Islet of Langerhans (tissue), 1 donor: ENCODE results near the gene ANKH.

Experiments used
- FAIRE-seq: peaks from one replicate; lab custom pipeline; 2011; peaks lifted over from hg19 to GRCh38; lab: Jason Lieb, UNC

The ANKH gene

GRCh38 chr5:14787801-14788579, 83.6 kb downstream of the ANKH start:
- FAIRE-seq: no peak

GRCh38 chr5:14783691-14784090, 87.9 kb downstream of the ANKH start:
- no peak for FAIRE-seq

GRCh38 chr5:14782591-14782990, 89.0 kb downstream of the ANKH start:
- FAIRE-seq: no peak

- FAIRE-seq: no peak
Observed at GRCh38 chr5:14781106-14781505, 90.5 kb downstream of the ANKH start.

- FAIRE-seq: no peak
Observed at GRCh38 chr5:14779975-14780374, 91.6 kb downstream of the ANKH start.

GRCh38 chr5:14778792-14779070, 92.8 kb downstream of the ANKH start:
- FAIRE-seq: no peak

GRCh38 chr5:14777932-14778791, 93.4 kb downstream of the ANKH start:
- no peak for FAIRE-seq

GRCh38 chr5:14777187-14777586, 94.4 kb downstream of the ANKH start:
- no peak for FAIRE-seq

GRCh38 chr5:14776602-14777001, 95.0 kb downstream of the ANKH start:
- FAIRE-seq: no peak

GRCh38 chr5:14775857-14776256, 95.7 kb downstream of the ANKH start:
- no peak for FAIRE-seq

- no peak for FAIRE-seq
Observed at GRCh38 chr5:14773588-14773987, 98.0 kb downstream of the ANKH start.

- FAIRE-seq: no peak
Observed at GRCh38 chr5:14771972-14772371, 99.6 kb downstream of the ANKH start.

GRCh38 chr5:14771189-14771588, 100.4 kb downstream of the ANKH start:
- no peak for FAIRE-seq

GRCh38 chr5:14768508-14769365, 102.8 kb downstream of the ANKH start:
- FAIRE-seq: peak; percentile 43

GRCh38 chr5:14767735-14768507, 103.7 kb downstream of the ANKH start:
- peak; percentile 75 for FAIRE-seq

GRCh38 chr5:14767053-14767452, 104.5 kb downstream of the ANKH start:
- no peak for FAIRE-seq

GRCh38 chr5:14766584-14766983, 105.0 kb downstream of the ANKH start:
- FAIRE-seq: no peak

- FAIRE-seq: no peak
Observed at GRCh38 chr5:14765587-14765986, 106.0 kb downstream of the ANKH start.

- no peak for FAIRE-seq
Observed at GRCh38 chr5:14762549-14763216, 108.9 kb downstream of the ANKH start.

GRCh38 chr5:14760548-14761002, 111.0 kb downstream of the ANKH start:
- FAIRE-seq: no peak
